ENCODE measurements around the gene CACHD1.
"Not testable (repeated sequence)": the region's sequence is repeated elsewhere in the genome, so short reads cannot be mapped to it uniquely, and the experiment has no call there.

Gene CACHD1

GRCh38 chr1:64608005-64608650 lies 138.2 kb downstream of the CACHD1 start:
- DNase-seq (ENCODE audit: low read depth) = peak; percentile 42
- TF ChIP-seq, protein P1, sequence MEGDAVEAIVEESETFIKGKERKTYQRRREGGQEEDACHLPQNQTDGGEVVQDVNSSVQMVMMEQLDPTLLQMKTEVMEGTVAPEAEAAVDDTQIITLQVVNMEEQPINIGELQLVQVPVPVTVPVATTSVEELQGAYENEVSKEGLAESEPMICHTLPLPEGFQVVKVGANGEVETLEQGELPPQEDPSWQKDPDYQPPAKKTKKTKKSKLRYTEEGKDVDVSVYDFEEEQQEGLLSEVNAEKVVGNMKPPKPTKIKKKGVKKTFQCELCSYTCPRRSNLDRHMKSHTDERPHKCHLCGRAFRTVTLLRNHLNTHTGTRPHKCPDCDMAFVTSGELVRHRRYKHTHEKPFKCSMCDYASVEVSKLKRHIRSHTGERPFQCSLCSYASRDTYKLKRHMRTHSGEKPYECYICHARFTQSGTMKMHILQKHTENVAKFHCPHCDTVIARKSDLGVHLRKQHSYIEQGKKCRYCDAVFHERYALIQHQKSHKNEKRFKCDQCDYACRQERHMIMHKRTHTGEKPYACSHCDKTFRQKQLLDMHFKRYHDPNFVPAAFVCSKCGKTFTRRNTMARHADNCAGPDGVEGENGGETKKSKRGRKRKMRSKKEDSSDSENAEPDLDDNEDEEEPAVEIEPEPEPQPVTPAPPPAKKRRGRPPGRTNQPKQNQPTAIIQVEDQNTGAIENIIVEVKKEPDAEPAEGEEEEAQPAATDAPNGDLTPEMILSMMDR (IDR thresholded peaks at IDR 0.05; ENCODE audit: control insufficient read depth, insufficient read depth, low read depth, low read length, missing control alignments) = no peak
- H3K4me3 ChIP-seq (ENCODE audit: control insufficient read depth, low read depth, low read length) = no peak overlapping the region

GRCh38 chr1:64608651-64609048 lies 138.7 kb downstream of the CACHD1 start:
- H3K4me3 ChIP-seq (ENCODE audit: control insufficient read depth, low read depth, low read length) = no peak overlapping the region
- no peak for DNase-seq (ENCODE audit: low read depth)
- TF ChIP-seq, protein P1 (IDR thresholded peaks at IDR 0.05; ENCODE audit: control insufficient read depth, insufficient read depth, low read depth, low read length, missing control alignments) = no peak

GRCh38 chr1:64610950-64611349 lies 141.0 kb downstream of the CACHD1 start:
- DNase-seq (ENCODE audit: low read depth); H3K4me3 ChIP-seq (ENCODE audit: control insufficient read depth, low read depth, low read length): not testable (repeated sequence)

DNA sequence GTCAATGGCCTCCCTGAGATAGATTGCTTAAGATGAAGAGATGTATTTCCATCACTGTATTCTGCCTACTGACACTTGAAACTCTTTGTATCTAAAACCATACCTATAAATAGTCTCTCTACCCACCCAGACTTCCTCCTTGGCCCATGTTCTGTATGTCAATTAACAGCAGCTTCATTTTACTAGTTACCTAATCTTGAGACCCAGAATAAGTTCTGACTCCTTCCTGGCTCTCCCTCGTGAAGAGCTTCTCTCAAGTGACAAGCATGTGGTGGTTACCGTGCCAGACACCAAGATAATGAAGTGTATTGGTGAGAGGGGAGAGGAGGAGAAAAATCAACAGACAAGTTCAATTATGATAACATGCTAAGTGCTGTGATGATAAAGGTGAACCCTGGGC lies 146.1 kb downstream of the CACHD1 start:
- DNase-seq (ENCODE audit: low read depth) = no peak
- TF ChIP-seq, protein P1 (IDR thresholded peaks at IDR 0.05; ENCODE audit: control insufficient read depth, insufficient read depth, low read depth, low read length, missing control alignments) = no peak
- H3K4me3 ChIP-seq (ENCODE audit: control insufficient read depth, low read depth, low read length) = no peak overlapping the region

DNA sequence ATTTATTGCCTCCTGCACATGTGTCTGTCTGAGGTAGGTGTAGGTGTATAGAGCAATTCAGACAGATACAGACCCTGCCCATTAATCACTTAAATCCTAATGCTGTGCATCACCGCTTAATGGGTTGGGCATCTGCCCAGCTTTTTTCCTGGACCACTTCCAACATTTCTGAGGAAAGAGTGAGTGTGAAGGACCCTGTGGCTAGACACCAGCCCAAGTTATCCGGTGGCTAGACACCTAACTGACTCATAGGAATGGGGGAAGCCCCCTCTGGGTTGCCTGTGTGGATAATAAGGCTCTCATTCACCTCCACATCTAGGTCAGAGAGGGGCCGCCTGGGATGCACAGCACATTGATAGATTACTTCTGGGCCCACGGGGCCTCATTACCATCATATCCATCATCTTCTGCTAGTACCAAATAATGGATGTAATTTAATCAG lies 153.8 kb downstream of the CACHD1 start:
- TF ChIP-seq, protein P1 (IDR thresholded peaks at IDR 0.05; ENCODE audit: control insufficient read depth, insufficient read depth, low read depth, low read length, missing control alignments) = no peak
- DNase-seq (ENCODE audit: low read depth) = no peak
- no peak overlapping the region for H3K4me3 ChIP-seq (ENCODE audit: control insufficient read depth, low read depth, low read length)

- TF ChIP-seq, protein P1 (IDR thresholded peaks at IDR 0.05; ENCODE audit: control insufficient read depth, insufficient read depth, low read depth, low read length, missing control alignments) = no peak
- peak; percentile 17 for DNase-seq (ENCODE audit: low read depth)
- H3K4me3 ChIP-seq (ENCODE audit: control insufficient read depth, low read depth, low read length) = no peak overlapping the region
Measured at GRCh38 chr1:64624218-64624713, 154.3 kb downstream of the CACHD1 start.

DNA sequence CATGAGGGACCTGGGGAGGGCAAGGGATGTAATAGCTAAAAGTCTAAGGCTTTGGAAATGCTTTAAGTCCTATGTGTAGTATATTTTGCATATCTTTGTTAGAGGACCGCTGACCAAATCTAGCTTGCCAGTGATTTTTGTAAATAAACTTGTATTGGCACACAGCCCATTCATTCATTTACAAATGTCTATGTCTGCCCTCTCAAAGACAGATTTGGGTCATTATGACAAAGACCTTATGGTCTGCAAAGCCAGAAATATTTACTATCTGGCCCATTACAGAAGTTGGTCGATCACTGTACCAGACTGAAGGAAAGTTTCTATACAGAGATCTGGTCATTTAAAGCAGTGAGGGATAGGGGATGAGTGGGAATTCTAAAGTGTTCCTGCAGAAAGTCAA lies 154.9 kb downstream of the CACHD1 start:
- DNase-seq (ENCODE audit: low read depth) = no peak
- TF ChIP-seq, protein P1 (IDR thresholded peaks at IDR 0.05; ENCODE audit: control insufficient read depth, insufficient read depth, low read depth, low read length, missing control alignments) = no peak

More for the DNA sequence above, 154.9 kb downstream of the CACHD1 start:
- H3K4me3 ChIP-seq (ENCODE audit: control insufficient read depth, low read depth, low read length) = no peak overlapping the region

Measured in AG09309 (cell line).